ENCODE results near the gene FREM2. TPM values are rescaled to one million over a fixed set of nuclear protein-coding genes. Genes with fewer than 3 reads are reported as not detected.

The FREM2 gene
- total RNA-seq, 1 donor from 2014 or later, result 2.7 TPM

GRCh38 chr13:38898481-38898880, 211.6 kb downstream of the FREM2 start:
- no peak for DNase-seq

- DNase-seq, result no peak
Measured at GRCh38 chr13:38899571-38899970, 212.7 kb downstream of the FREM2 start.

GRCh38 chr13:38900188-38900587, 213.3 kb downstream of the FREM2 start:
- no peak for DNase-seq

- DNase-seq, result no peak
Measured at GRCh38 chr13:38902551-38902950, 215.7 kb downstream of the FREM2 start.

- DNase-seq, result no peak
Measured at GRCh38 chr13:38905081-38905480, 218.2 kb downstream of the FREM2 start.

GRCh38 chr13:38905861-38906260, 219.0 kb downstream of the FREM2 start:
- no peak for DNase-seq

- DNase-seq, result no peak
Measured at GRCh38 chr13:38908574-38908973, 221.7 kb downstream of the FREM2 start.

GRCh38 chr13:38914070-38914469, 227.2 kb downstream of the FREM2 start:
- DNase-seq, result no peak

GRCh38 chr13:38921081-38921480, 234.2 kb downstream of the FREM2 start:
- DNase-seq, result no peak

GRCh38 chr13:38922170-38922569, 235.3 kb downstream of the FREM2 start:
- DNase-seq, result no peak

GRCh38 chr13:38933786-38934185, 246.9 kb downstream of the FREM2 start:
- DNase-seq, result no peak

Small RNA genes within 50 kb of the gene (small RNA-seq; reads per million reads assigned to genes)
- gene PLA2G12AP2, result not detected
- gene RNU6-56P, result not detected
